Measurements from ENCODE around the gene TSHZ2. TPM values are rescaled to one million over a fixed set of nuclear protein-coding genes. Genes with fewer than 3 reads are reported as not detected.

Gene TSHZ2
- total and polyA plus RNA-seq, 2 donors (not counting 3 experiments of a cell fraction or from before 2014, with no cell fraction given) = not detected

- Histone ChIP-seq H3K79me2 (ENCODE audit: control insufficient read depth, insufficient read depth, low read length) (no peaks in the 10 kb centered on the region), H3K9me1 (replicated peaks; ENCODE audit: control insufficient read depth, extremely low read depth, insufficient read depth, low read length) (no peaks in the 10 kb centered on the region), H3K4me2 (ENCODE audit: insufficient read depth, low read length) (no peak overlapping the region), H3K9me3 (replicated peaks; ENCODE audit: control insufficient read depth, insufficient read depth, low read length) (no peaks in the 10 kb centered on the region), H3K9ac (replicated peaks; ENCODE audit: extremely low read depth, insufficient read depth, low read length) (no peak overlapping the region), H2AFZ (ENCODE audit: low read depth, low read length) (no peak overlapping the region), H3K4me1 (ENCODE audit: control insufficient read depth, extremely low read depth, insufficient read depth, low read length) (peaks cover 16% of the 10 kb centered on the region), H3K27me3 (ENCODE audit: control insufficient read depth in 2 of 2, insufficient read depth in 2 of 2, low read length in 2 of 2) (no peaks in the 10 kb centered on the region), H3K4me3 (replicated peaks in 1 of 3; ENCODE audit: insufficient read depth in 1 of 3, low read depth in 1 of 3, low read length in 3 of 3) (no peak overlapping the region), H3K27ac (ENCODE audit: insufficient read depth, low read depth, low read length) (no peak overlapping the region), H4K20me1 (replicated peaks; ENCODE audit: control insufficient read depth, extremely low read depth, insufficient read depth, low read length) (no peaks in the 10 kb centered on the region), H3K36me3 (ENCODE audit: control insufficient read depth in 2 of 2, extremely low read depth in 1 of 2, insufficient read depth in 2 of 2, low read length in 2 of 2) (no peaks in the 10 kb centered on the region)
- no peak for FAIRE-seq
- DNase-seq (ENCODE audit: low read depth, low spot score) = no peak
- ChIA-PET POLR2A (no interaction called here), CTCF (no interaction called here)
- dilution Hi-C loops (cut with MboI; ENCODE audit: extremely low pct_ligation_motif_present, low sequenced_read_pairs) (no loop called here), intact Hi-C loops (cut with micrococcal nuclease) (no loop called here)
- no TSS peak for BruUV-seq (replicated peaks)
- TF ChIP-seq GATA2 (IDR thresholded peaks at IDR 0.05; ENCODE audit: insufficient read depth, insufficient read length, low read depth, low read length) = no peak
- no peak for TF ChIP-seq MYC (IDR thresholded peaks at IDR 0.05; ENCODE audit: low read depth, low read length)
- no peak for TF ChIP-seq POLR2AphosphoS5 (IDR thresholded peaks at IDR 0.05; ENCODE audit: insufficient read depth, low read depth, low read length)
- TF ChIP-seq FOS (IDR thresholded peaks at IDR 0.05; ENCODE audit: borderline replicate concordance, insufficient read depth, low read length) = no peak
- TF ChIP-seq EZH2 (IDR thresholded peaks at IDR 0.05; ENCODE audit: borderline replicate concordance, low read depth, low read length, severe bottlenecking) = no peak
- TF ChIP-seq MAX (IDR thresholded peaks at IDR 0.05; ENCODE audit: insufficient read depth, insufficient read length) = no peak
- TF ChIP-seq CTCF (IDR thresholded peaks at IDR 0.05; ENCODE audit: extremely low read depth in 1 of 2, insufficient read depth in 1 of 2, low read depth in 1 of 2, low read length in 2 of 2) = no peak
- no peak for TF ChIP-seq POLR2A (IDR thresholded peaks at IDR 0.05; ENCODE audit: low read depth, low read length)
- TF ChIP-seq JUN (IDR thresholded peaks at IDR 0.05; ENCODE audit: borderline replicate concordance, insufficient read depth, insufficient read length, low read depth) = no peak
These were observed 100.9 kb downstream of the TSHZ2 start for GRCh38 chr20:53072923-53073579.
